Activated CD4-positive, alpha-beta T cell treated with anti-CD3 and anti-CD28 coated beads, Interleukin-2, amount 50 U/mL, for 24 hours (primary cell): ENCODE measurements around the gene TBC1D23.
"Not testable (repeated sequence)": the region's sequence is repeated elsewhere in the genome, so short reads cannot be mapped to it uniquely, and the experiment has no call there.

ENCODE experiments used
- DNase-seq, 2 donors: peaks; one replicate each; pipeline ENCODE4 v3.0.0-alpha.2; 2020; ENCODE audit warnings: low read depth in 1 of 2, low spot score in 1 of 2

The TBC1D23 gene

DNA sequence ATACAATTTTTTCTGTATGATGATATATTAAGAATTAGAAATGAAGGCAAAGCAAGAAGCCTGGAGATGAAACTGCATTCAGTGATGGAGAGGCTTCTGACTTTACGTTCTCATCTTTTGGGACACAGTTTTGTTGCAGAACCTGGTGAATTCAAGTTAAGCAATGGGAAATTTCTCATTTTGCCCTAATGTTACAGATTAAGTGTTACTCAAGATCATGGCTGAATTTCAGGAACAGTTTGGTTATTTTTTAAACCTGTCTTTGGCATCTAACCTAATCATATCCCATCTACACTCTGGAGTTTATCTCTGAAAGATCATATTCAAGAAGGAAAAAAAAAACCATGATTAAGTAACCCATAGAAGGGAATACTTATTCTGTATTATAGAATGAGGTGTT is 79.7 kb downstream of the TBC1D23 start:
- no peak for DNase-seq

DNA sequence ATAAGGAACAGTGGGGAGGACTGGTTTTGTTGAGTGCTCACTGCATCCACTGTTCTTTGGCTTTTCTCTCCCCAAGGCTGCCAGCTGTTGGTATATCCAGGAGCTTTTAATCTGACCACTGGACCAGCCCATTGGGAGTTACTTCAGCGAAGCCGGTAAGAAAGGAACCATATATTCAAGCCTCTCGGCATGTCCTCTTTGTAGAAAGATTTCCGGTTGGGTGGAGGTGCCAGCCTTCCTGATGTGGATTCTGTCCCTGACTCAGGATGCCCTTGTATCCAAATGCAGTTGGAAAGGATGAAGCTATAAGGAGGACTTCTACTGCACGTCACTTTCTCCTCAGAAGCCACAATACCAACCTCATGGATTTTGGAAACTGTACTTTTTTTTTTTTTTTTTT is 87.9 kb downstream of the TBC1D23 start:
- no peak for DNase-seq

DNA sequence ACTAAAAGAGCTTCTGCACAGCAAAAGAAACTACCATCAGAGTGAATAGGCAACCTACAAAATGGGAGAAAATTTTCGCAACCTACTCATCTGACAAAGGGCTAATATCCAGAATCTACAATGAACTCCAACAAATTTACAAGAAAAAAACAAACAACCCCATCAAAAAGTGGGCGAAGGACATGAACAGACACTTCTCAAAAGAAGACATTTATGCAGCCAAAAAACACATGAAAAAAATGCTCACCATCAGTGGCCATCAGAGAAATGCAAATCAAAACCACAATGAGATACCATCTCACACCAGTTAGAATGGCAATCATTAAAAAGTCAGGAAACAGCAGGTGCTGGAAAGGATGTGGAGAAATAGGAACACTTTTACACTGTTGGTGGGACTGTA is 91.0 kb downstream of the TBC1D23 start:
- not testable (repeated sequence) for DNase-seq

DNA sequence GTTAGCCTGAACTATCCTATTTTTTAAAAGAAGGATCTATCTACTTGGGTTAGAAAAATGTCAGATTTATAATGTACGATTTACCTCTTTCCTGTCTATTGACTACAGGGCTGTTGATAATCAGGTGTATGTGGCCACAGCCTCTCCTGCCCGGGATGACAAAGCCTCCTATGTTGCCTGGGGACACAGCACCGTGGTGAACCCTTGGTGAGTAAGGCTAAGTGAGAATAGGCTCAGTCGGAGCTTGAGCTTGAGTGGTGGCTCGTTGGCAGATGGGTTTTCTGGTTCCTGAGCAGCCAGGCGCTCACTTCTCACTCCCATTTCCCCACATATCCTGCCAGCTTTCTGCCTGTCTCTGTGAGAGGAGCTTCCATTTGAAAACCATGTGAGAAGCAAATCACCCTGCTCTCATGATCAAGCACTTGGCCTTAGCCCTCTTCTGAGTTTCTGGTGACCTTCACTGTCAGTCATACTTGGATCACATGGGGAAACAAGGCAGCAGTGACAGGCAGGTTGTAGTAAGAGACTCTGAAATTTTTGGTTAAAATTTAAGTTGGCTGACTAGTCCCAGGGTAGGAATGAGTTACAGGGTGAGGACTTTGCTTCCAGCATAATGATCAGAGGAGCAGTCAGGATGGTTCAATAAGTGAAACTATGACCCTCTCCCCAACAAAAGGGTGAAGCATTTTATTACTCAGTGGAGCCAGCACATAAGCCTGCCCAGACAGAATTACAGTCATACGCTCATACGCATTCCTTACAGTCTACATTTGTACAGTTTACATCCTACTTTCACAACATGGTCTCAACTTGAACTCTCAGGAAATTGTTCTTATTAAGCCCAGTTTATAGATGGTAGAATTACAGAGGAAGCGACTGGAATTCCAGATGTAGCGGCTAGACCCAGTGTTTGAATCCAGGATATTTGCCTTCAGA is 91.8 kb downstream of the TBC1D23 start:
- DNase-seq, result no peak

DNA sequence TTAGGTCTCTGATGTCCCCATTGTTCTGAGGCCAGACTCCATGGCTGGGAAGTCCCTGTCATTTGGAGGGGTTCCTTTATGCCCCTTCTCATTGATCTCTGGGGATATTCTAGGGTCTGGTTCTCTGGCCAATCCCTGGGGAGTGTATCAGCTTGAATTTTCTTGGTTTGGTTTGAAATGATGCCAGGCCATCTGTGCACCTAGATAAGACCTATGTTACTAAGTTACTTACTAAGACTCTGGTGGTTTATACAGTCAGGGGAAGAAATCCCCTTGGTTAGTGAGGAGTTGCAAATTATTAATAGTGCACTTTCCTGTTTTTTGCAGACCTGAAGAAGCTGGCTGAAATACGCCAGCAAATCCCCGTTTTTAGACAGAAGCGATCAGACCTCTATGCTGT is 94.1 kb downstream of the TBC1D23 start:
- DNase-seq, result no peak

DNA sequence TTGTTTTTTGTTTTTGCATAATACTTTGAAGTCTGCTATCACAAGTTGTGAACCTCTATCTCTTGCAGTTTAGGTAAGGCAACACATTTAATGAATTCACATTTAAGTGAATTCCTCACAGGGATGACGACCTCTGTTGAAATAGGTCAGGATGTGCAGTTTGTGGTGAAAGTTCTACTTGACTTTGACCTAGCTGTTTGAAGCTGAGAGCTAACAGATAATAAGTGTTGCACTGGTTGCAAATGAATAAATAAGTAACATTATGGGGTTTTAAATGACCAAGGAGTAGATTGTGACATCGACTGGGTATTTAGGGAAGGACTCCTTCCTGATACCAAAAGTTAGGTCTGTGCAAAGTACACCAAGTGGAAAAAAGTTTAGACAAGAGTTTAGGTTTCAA is 97.6 kb downstream of the TBC1D23 start:
- no peak for DNase-seq

DNA sequence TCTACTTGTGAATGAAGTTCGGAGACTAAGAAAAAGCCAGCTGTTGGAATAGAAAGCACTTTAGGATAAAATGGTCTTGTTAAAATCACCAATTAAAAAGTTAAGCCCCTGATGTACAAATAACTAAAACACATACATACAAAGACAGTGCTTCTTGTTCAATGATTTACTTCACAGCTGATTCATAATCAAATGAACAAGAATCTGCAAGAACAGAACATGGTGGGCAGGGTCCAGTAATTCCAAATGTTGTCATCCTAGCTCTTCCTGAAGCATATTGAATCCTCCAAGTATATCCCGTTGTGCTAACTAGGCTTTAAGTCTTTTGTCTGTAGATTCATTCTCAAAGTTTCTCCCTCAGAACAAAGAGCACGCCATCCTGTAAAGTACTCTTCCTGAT is 98.2 kb downstream of the TBC1D23 start:
- DNase-seq, result no peak

DNA sequence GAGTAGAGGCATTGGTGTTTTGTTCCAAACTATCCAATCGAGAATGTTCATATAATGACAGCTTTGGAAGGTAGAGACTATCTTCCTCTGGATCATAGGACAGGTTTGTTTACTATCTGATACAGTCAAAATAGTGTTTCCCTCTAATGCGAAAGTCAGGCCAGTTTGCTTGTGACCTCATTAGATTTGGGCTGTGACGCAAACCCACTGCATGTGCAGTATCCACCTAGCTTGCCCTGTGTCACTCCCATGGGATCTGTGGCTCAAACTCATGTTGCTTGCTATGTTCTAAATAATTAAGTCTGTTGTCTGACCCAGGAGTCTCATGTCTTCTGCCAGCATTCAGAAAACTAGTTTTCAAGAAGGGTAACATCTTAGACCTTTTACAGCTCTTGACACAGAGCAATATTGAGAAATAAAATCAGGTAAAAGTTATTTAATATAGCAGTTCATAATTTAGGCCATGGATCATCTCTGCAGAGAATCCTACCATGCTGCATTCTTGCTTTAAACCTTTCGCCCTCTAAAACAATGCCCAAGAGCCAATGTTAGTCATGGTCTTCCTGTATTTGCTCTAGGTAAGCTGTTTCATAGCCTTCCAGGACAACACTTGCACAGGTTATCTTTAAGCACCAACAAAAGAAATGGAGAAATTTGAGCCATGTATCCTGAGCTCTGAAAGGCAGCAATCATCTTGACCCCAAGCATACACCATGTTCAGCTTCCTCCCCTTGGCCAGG is 100.1 kb downstream of the TBC1D23 start:
- DNase-seq, result no peak

DNA sequence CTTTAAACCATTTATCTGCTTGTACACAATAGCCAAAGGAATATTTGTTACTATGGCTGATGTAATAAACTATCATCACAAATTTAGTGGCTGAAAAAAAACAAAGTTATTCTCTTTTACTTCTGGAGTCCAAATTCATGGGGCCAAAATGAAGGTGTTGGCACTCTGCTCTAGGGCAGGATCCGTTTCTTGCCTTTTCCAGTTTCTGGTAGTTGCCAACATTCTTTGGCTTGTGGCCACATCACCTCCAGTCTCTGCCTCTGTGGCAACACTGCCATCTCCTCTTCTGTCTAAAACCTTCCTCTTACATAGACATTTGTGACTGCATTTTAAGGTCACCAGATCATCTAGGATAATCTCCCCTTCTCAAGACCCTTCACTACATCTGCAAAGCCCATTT is 101.1 kb downstream of the TBC1D23 start:
- no peak for DNase-seq

DNA sequence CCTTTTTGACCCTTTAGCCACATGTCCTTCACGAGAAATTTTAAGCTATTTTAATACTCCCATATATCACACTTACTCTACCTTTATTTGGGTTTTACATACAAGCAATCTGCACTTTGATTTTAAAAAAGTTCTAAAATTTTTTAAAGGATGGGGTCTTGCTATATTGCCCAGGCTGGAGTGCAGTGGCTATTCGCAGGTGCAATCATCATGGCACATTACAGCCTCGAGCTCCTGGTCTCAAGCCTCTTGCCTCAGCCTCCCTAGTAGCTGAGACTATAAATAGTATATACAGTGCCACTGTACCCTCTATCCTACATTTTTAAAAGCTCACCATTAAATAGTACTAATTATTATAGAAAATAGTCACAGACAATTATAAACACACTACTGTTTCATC is 103.6 kb downstream of the TBC1D23 start:
- DNase-seq, result no peak

DNA sequence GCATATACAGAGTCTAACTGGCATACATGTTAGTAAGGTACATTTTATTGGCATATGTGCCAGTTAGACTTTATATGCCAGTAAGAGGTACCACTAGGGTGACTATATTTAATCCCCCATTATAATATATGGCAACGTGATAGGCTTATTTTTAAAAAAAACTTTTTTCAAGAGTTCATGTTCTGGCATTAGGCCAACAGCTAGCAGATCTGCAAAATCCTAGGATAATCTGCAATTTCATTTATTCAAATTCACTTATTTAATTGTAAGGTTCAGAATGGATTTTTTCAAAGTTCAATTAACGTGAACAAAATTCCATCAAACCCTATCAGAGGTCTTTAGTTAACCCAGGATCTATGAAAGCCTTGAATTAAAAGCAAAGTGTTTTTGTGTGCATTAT is 105.6 kb downstream of the TBC1D23 start:
- DNase-seq, result no peak

DNA sequence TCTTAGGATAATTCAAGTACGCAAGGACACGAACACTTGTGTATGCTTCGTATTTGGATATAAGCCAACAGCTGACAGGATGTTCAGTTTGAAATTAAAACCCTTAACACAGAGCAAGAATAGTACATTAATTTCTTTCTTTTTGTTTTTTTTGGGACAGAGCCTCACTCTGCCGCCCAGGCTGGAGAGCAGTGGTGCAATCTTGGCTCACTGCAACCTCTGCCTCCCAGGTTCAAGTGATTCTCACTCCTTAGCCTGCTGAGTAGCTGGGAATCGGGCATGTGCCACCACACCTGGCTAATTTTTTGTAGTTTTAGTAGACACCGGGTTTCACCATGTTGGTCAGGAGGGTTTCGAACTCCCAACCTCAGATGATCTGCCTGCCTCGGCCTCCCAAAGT is 107.6 kb downstream of the TBC1D23 start:
- DNase-seq, result no peak

DNA sequence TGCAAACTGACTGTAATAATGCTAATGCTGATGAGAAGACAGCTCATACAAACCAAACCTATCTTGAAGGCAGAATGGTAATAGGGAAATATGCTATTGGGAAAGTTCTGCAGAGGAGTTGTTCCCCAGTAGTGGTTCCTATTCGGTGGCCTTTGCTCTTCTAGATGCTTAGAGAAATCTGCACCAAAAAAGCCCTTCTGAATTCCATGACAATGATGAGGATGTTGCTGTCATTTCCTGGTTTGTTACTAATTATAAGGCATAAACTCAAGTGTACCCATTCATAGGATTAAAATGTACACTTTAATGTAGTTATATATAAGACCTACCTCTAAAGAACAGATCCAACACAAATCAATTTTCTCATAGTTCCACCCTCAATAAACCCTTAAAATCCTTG is 110.0 kb downstream of the TBC1D23 start:
- no peak for DNase-seq

DNA sequence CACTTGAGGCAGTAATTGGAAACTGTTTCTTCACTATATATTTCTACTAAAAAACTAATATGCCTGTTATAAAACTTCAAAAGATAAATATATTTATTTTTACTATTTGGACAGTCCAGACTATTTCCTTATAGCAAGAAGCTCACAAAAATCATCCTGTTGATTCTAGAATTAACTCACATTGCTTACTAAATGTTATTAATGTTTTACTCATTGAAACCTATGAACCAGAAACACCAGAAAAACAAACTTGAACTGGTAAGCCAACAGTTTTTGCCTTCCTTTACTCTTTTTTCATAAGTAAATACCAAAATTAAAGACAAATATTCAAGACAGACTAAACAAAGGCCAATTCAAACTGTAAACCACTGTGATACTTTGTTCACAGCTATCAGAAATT is 113.7 kb downstream of the TBC1D23 start:
- DNase-seq, result no peak
